Neutrophil (primary cell): ENCODE results near the gene OR1E2.
"Not testable (repeated sequence)": the region's sequence is repeated elsewhere in the genome, so short reads cannot be mapped to it uniquely, and the experiment has no call there.

Source experiments
- H3K27ac ChIP-seq: fragments of 200-600 bp; sonication (generic); 2 replicates; pipeline ENCODE4 v1.5.1; 2016; ENCODE audit warnings: mild to moderate bottlenecking, moderate library complexity
- H3K27me3 ChIP-seq: fragments of 200-600 bp; sonication (generic); 2 replicates; pipeline ENCODE4 v1.6.0; 2016; ENCODE audit warnings: mild to moderate bottlenecking
- H3K36me3 ChIP-seq: fragments of 200-600 bp; sonication (generic); 2 replicates; pipeline ENCODE4 v1.5.1; 2017
- H3K4me1 ChIP-seq, 2 experiments: fragments of 200-600 bp in 1 of 2; sonication (generic) in 1 of 2; 1 replicate in 1 of 2; 2 replicates in 1 of 2; pipeline versions ENCODE4 v1.5.1 to v1.6.1; 2013 to 2016; ENCODE audit warnings: low read depth in 1 of 2, low read length in 1 of 2, mild to moderate bottlenecking in 1 of 2, moderate library complexity in 1 of 2; ENCODE audit not compliant: control insufficient read depth in 1 of 2, insufficient read depth in 1 of 2
- H3K4me3 ChIP-seq, 2 experiments: fragments of 200-600 bp in 1 of 2; sonication (generic) in 1 of 2; 1 replicate in 1 of 2; 2 replicates in 1 of 2; pipeline ENCODE4 v1.5.1; 2013 to 2016; ENCODE audit warnings: low read depth in 1 of 2, low read length in 1 of 2, mild to moderate bottlenecking in 1 of 2, moderate library complexity in 1 of 2
- H3K9me3 ChIP-seq: fragments of 200-600 bp; sonication (generic); 2 replicates; pipeline ENCODE4 v1.5.1; 2016
- CTCF ChIP-seq: fragments of 200-600 bp; sonication (generic); IDR thresholded peaks from 2 replicates; pipeline ENCODE4 v1.5.1; 2016; ENCODE audit warnings: antibody characterized with exemption

Gene OR1E2

GRCh38 chr17:3411070-3411469 lies 22.6 kb downstream of the OR1E2 start, which contains the start of gene OR3A3:
Gene OR3A3 (plus strand): TSS chr17:3411370.
- TF ChIP-seq CTCF, result no peak
- H3K9me3 ChIP-seq, result no peaks in the 10 kb centered on the region
- peaks cover 31% of the 10 kb centered on the region for H3K27me3 ChIP-seq
- no peak within 1 kb of the TSS for H3K27ac ChIP-seq
- H3K4me1 ChIP-seq, result no peaks in the 10 kb centered on the region
- no peaks in the 10 kb centered on the region for H3K36me3 ChIP-seq
- H3K4me3 ChIP-seq, result no peak within 1 kb of the TSS

- not testable (repeated sequence) for H3K36me3 ChIP-seq, H3K4me3 ChIP-seq, H3K4me1 ChIP-seq, H3K9me3 ChIP-seq, H3K27ac ChIP-seq
- peaks cover 13% of the 10 kb centered on the region for H3K27me3 ChIP-seq
Observed at GRCh38 chr17:3403856-3404255, 29.8 kb downstream of the OR1E2 start.

GRCh38 chr17:3401786-3402185 lies 31.9 kb downstream of the OR1E2 start:
- Histone ChIP-seq H3K27me3 (peaks cover 11% of the 10 kb centered on the region), H3K4me3 (no peak overlapping the region), H3K9me3 (no peaks in the 10 kb centered on the region), H3K4me1 (no peaks in the 10 kb centered on the region), H3K27ac (no peak overlapping the region), H3K36me3 (no peaks in the 10 kb centered on the region)
- TF ChIP-seq CTCF, result no peak

GRCh38 chr17:3400055-3400454 lies 33.6 kb downstream of the OR1E2 start:
- Histone ChIP-seq H3K27me3 (peaks cover 11% of the 10 kb centered on the region), H3K27ac (no peak overlapping the region), H3K9me3 (no peaks in the 10 kb centered on the region), H3K4me3 (no peak overlapping the region), H3K4me1 (no peaks in the 10 kb centered on the region), H3K36me3 (no peaks in the 10 kb centered on the region)
- TF ChIP-seq CTCF, result no peak

- TF ChIP-seq CTCF, result no peak
- Histone ChIP-seq H3K27me3 (peaks cover 11% of the 10 kb centered on the region), H3K4me1 (no peaks in the 10 kb centered on the region), H3K9me3 (no peaks in the 10 kb centered on the region), H3K36me3 (no peaks in the 10 kb centered on the region), H3K4me3 (no peak within 1 kb of the TSS), H3K27ac (no peak within 1 kb of the TSS)
Observed at GRCh38 chr17:3398310-3398709, 35.3 kb downstream of the OR1E2 start, which contains the start of gene OR1E1. Gene OR1E1 (minus strand): TSS chr17:3398410. CDS start chr17:3398410, 0 bp downstream.

- H3K36me3 ChIP-seq, H3K9me3 ChIP-seq, H3K4me1 ChIP-seq, H3K27ac ChIP-seq, H3K4me3 ChIP-seq: not testable (repeated sequence)
- peaks cover 15% of the 10 kb centered on the region for H3K27me3 ChIP-seq
Observed at GRCh38 chr17:3397801-3398200, 35.8 kb downstream of the OR1E2 start.

GRCh38 chr17:3389791-3390190 lies 43.9 kb downstream of the OR1E2 start:
- peaks cover 72% of the 10 kb centered on the region for H3K27me3 ChIP-seq
- no peak for TF ChIP-seq CTCF
- no peak overlapping the region for H3K4me3 ChIP-seq
- H3K27ac ChIP-seq, result no peak overlapping the region
- no peaks in the 10 kb centered on the region for H3K36me3 ChIP-seq
- H3K9me3 ChIP-seq, result no peaks in the 10 kb centered on the region
- H3K4me1 ChIP-seq, result no peaks in the 10 kb centered on the region
